GM19397 (cell line): ENCODE measurements around the gene IL32.
"Not testable (repeated sequence)": the region's sequence is repeated elsewhere in the genome, so short reads cannot be mapped to it uniquely, and the experiment has no call there.

Source experiments
- ATAC-seq: cut with Tn5 transposase; IDR thresholded peaks from one replicate; pipeline ENCODE4 v1.9.1; 2021; ENCODE audit warnings: mild to moderate bottlenecking, moderate library complexity; ENCODE audit not compliant: unreplicated experiment

Gene IL32

GRCh38 chr16:3051009-3051408, 14.4 kb upstream of the IL32 start:
- no peak for ATAC-seq

GRCh38 chr16:3051494-3051893, 13.9 kb upstream of the IL32 start:
- no peak for ATAC-seq

- ATAC-seq, result not testable (repeated sequence)
These were observed 12.7 kb upstream of the IL32 start for GRCh38 chr16:3052571-3053329.

GRCh38 chr16:3053330-3053710, 12.1 kb upstream of the IL32 start:
- ATAC-seq, result not testable (repeated sequence)

- ATAC-seq, result no peak
These were observed 10.3 kb upstream of the IL32 start for GRCh38 chr16:3054965-3055733.

GRCh38 chr16:3055734-3056115, 9.7 kb upstream of the IL32 start:
- not testable (repeated sequence) for ATAC-seq

- no peak for ATAC-seq
These were observed 8.9 kb upstream of the IL32 start for GRCh38 chr16:3056336-3057180.

- ATAC-seq, result no peak
These were observed 8.0 kb upstream of the IL32 start for GRCh38 chr16:3057181-3058138.

- ATAC-seq, result peak; percentile 19
These were observed 7.1 kb upstream of the IL32 start for GRCh38 chr16:3058139-3059030.

GRCh38 chr16:3059041-3059722, 6.3 kb upstream of the IL32 start:
- ATAC-seq, result peak; percentile 90

- ATAC-seq, result no peak
These were observed 5.7 kb upstream of the IL32 start for GRCh38 chr16:3059723-3060242.

GRCh38 chr16:3060339-3061127, 4.9 kb upstream of the IL32 start:
- ATAC-seq, result no peak

GRCh38 chr16:3062553-3062952, 2.9 kb upstream of the IL32 start:
- ATAC-seq, result no peak

- ATAC-seq, result no peak
These were observed 1.6 kb upstream of the IL32 start for GRCh38 chr16:3063625-3064386.

GRCh38 chr16:3065742-3066439, 451 bp downstream of the IL32 start:
- no peak for ATAC-seq

GRCh38 chr16:3066440-3066748, 954 bp downstream of the IL32 start:
- ATAC-seq, result no peak

GRCh38 chr16:3068487-3068886, 3.0 kb downstream of the IL32 start:
- ATAC-seq, result no peak
